H9 (cell line): Measurements from ENCODE around the gene RRAS. TPM values are rescaled to one million over a fixed set of nuclear protein-coding genes. Genes with fewer than 3 reads are reported as not detected.

Experiments
- DNase-seq: peaks from one replicate; pipeline ENCODE4 v3.0.0-alpha.2; 2017
- H2AFZ ChIP-seq: one replicate; pipeline ENCODE4 v1.6.1; 2013; ENCODE audit warnings: mild to moderate bottlenecking, low read length, control low read depth, moderate library complexity
- H2AK5ac ChIP-seq: 2 replicates; pipeline ENCODE4 v1.6.1; 2013; ENCODE audit warnings: low read length, control low read depth, mixed read lengths; ENCODE audit not compliant: insufficient read length
- H2BK120ac ChIP-seq: one replicate; pipeline ENCODE4 v1.6.1; 2013; ENCODE audit warnings: low read depth, mild to moderate bottlenecking, low read length, control low read depth, inconsistent platforms; ENCODE audit not compliant: poor library complexity, severe bottlenecking
- H2BK12ac ChIP-seq: 2 replicates; pipeline ENCODE4 v1.6.1; 2013; ENCODE audit warnings: low read length, control low read depth, mixed read lengths, low read depth; ENCODE audit not compliant: insufficient read length
- H2BK15ac ChIP-seq: 2 replicates; pipeline ENCODE4 v1.6.1; 2013; ENCODE audit warnings: low read depth, low read length, control low read depth
- H2BK20ac ChIP-seq: one replicate; pipeline ENCODE4 v1.6.1; 2013; ENCODE audit warnings: low read depth, mild to moderate bottlenecking, low read length, control low read depth, inconsistent platforms; ENCODE audit not compliant: poor library complexity, severe bottlenecking
- H2BK5ac ChIP-seq: 2 replicates; pipeline ENCODE4 v1.6.1; 2013; ENCODE audit warnings: low read length, control low read depth, mixed read lengths; ENCODE audit not compliant: insufficient read length
- H3K14ac ChIP-seq: 2 replicates; pipeline ENCODE4 v1.6.1; 2013; ENCODE audit warnings: low read length, control low read depth; ENCODE audit not compliant: insufficient read depth
- H3K18ac ChIP-seq: 2 replicates; pipeline ENCODE4 v1.6.1; 2013; ENCODE audit warnings: low read depth, mild to moderate bottlenecking, mixed read lengths, low read length, control low read depth; ENCODE audit not compliant: insufficient read length
- H3K23ac ChIP-seq: 2 replicates; pipeline ENCODE4 v1.6.1; 2013; ENCODE audit warnings: low read length, control low read depth, mixed read lengths, low read depth; ENCODE audit not compliant: insufficient read length
- H3K23me2 ChIP-seq: 2 replicates; pipeline ENCODE4 v1.6.1; 2013; ENCODE audit warnings: low read depth, mild to moderate bottlenecking, mixed read lengths, low read length, control low read depth; ENCODE audit not compliant: insufficient read length, poor library complexity, severe bottlenecking
- H3K27ac ChIP-seq: 2 replicates; pipeline ENCODE4 v1.5.1; 2013; ENCODE audit warnings: low read length, control low read depth, mixed read lengths, low read depth; ENCODE audit not compliant: insufficient read length
- H3K27me3 ChIP-seq: 2 replicates; pipeline ENCODE4 v1.6.1; 2013; ENCODE audit warnings: low read length, control low read depth, inconsistent platforms; ENCODE audit not compliant: insufficient read depth
- H3K4ac ChIP-seq: 2 replicates; pipeline ENCODE4 v1.6.1; 2013; ENCODE audit warnings: low read depth, mild to moderate bottlenecking, control low read depth, inconsistent platforms, low read length, moderate library complexity
- H3K4me1 ChIP-seq: 2 replicates; pipeline ENCODE4 v1.6.1; 2013; ENCODE audit warnings: low read length, control low read depth, inconsistent platforms; ENCODE audit not compliant: insufficient read depth
- H3K4me2 ChIP-seq: 2 replicates; pipeline ENCODE4 v1.6.1; 2013; ENCODE audit warnings: low read length, control low read depth, mixed read lengths; ENCODE audit not compliant: insufficient read length, insufficient read depth
- H3K56ac ChIP-seq: 2 replicates; pipeline ENCODE4 v1.6.1; 2013; ENCODE audit warnings: low read depth, mild to moderate bottlenecking, mixed read lengths, low read length, control low read depth; ENCODE audit not compliant: insufficient read length
- H3K79me1 ChIP-seq: 2 replicates; pipeline ENCODE4 v1.6.1; 2013; ENCODE audit warnings: low read depth, mild to moderate bottlenecking, moderate library complexity, low read length, control low read depth, inconsistent platforms; ENCODE audit not compliant: insufficient read depth, poor library complexity, severe bottlenecking
- H3K79me2 ChIP-seq: 2 replicates; pipeline ENCODE4 v1.6.1; 2013; ENCODE audit warnings: low read length, control low read depth, inconsistent platforms; ENCODE audit not compliant: insufficient read depth
- H3K9ac ChIP-seq: 2 replicates; pipeline ENCODE4 v1.6.1; 2013; ENCODE audit warnings: low read length, control low read depth, mixed read lengths; ENCODE audit not compliant: insufficient read length; ENCODE audit errors: extremely low read depth
- H3K9me3 ChIP-seq: one replicate; pipeline ENCODE4 v1.6.1; 2013; ENCODE audit warnings: low read depth, low read length, inconsistent platforms; ENCODE audit not compliant: control insufficient read depth
- H3T11ph ChIP-seq: one replicate; pipeline ENCODE4 v1.6.1; 2013; ENCODE audit warnings: mild to moderate bottlenecking, low read length, control low read depth, inconsistent platforms
- H4K20me1 ChIP-seq: one replicate; pipeline ENCODE4 v1.6.1; 2013; ENCODE audit not compliant: control insufficient read depth, insufficient read length, insufficient read depth
- H4K5ac ChIP-seq: 2 replicates; pipeline ENCODE4 v1.6.1; 2013; ENCODE audit warnings: low read depth, mild to moderate bottlenecking, mixed read lengths, low read length, control low read depth; ENCODE audit not compliant: insufficient read length
- H4K8ac ChIP-seq: replicated peaks from 2 replicates; pipeline ENCODE4 v1.6.1; 2013; ENCODE audit warnings: low read length, control low read depth, mixed read lengths, low read depth; ENCODE audit not compliant: insufficient read length
- H4K91ac ChIP-seq: 2 replicates; pipeline ENCODE4 v1.6.1; 2013; ENCODE audit warnings: low read depth, mild to moderate bottlenecking, moderate library complexity, mixed read lengths, low read length, control low read depth; ENCODE audit not compliant: insufficient read length
- H3K27ac Mint-ChIP-seq, 3 experiments: 2 replicates in 2 of 3; 3 replicates in 1 of 3; pipeline ENCODE4 v1.8.0; 2020 to 2021; ENCODE audit warnings: mixed read lengths in 3 of 3, mild to moderate bottlenecking in 1 of 3, moderate library complexity in 1 of 3
- H3K27me3 Mint-ChIP-seq: 2 replicates; pipeline ENCODE4 v1.8.0; 2021; ENCODE audit warnings: low read depth, mild to moderate bottlenecking, moderate library complexity, mixed read lengths
- H3K36me3 Mint-ChIP-seq, 3 experiments: 2 replicates in 2 of 3; 3 replicates in 1 of 3; pipeline ENCODE4 v1.8.0; 2020 to 2021; ENCODE audit warnings: low read depth in 3 of 3, mixed read lengths in 3 of 3; ENCODE audit not compliant: insufficient read depth in 1 of 3
- H3K4me1 Mint-ChIP-seq, 2 experiments: 2 replicates each; pipeline ENCODE4 v1.8.0; 2020; ENCODE audit warnings: mixed read lengths in 2 of 2
- H3K4me3 Mint-ChIP-seq, 2 experiments: 2 replicates in 1 of 2; 3 replicates in 1 of 2; pipeline ENCODE4 v1.8.0; 2020 to 2021; ENCODE audit warnings: mild to moderate bottlenecking in 2 of 2, mixed read lengths in 2 of 2, moderate library complexity in 1 of 2
- H3K9me3 Mint-ChIP-seq, 2 experiments: 2 replicates in 1 of 2; 3 replicates in 1 of 2; pipeline ENCODE4 v1.8.0; 2020; ENCODE audit warnings: mild to moderate bottlenecking in 2 of 2, mixed read lengths in 2 of 2, moderate library complexity in 1 of 2
- CTCF ChIP-seq: fragments of 200-600 bp; sonication (generic); conservative IDR thresholded peaks from 3 replicates; pipeline ENCODE4 v1.8.0; 2021; ENCODE audit warnings: antibody characterized with exemption, mild to moderate bottlenecking
- WGBS: extraction: QIAGEN DNeasy Blood & Tissue Kit; methylation state at CpG from one replicate; pipeline ENCODE4 v1.1.7; 2013; ENCODE audit warnings: missing lambda C conversion rate, low lambda C conversion rate, mixed read lengths; ENCODE audit not compliant: insufficient read length; ENCODE audit errors: extremely low coverage; 5-methylcytosine and 5-hydroxymethylcytosine counted together
- total RNA-seq: library from RNA; stranded (reverse); gene quantifications from 2 replicates; pipeline ENCODE4 v1.2.1, GENCODE V29; 2021

RRAS gene
- total RNA-seq, 1 experiment from 2014 or later: 9.9 TPM

- WGBS: no CpG with 5 or more reads among the region's 12 CpGs
- H3K23me2 ChIP-seq: peaks cover 19% of the 10 kb centered on the region
- H3T11ph ChIP-seq: no peak overlapping the region
- no peak overlapping the region for H2AFZ ChIP-seq
- H3K27ac Mint-ChIP-seq: peak overlapping the region in 1 of 3 experiments; percentile 80; a peak in 2 of 7 replicates
- no peak overlapping the region for H2BK120ac ChIP-seq
- H4K20me1 ChIP-seq: no peaks in the 10 kb centered on the region
- H2BK20ac ChIP-seq: no peak overlapping the region
- TF ChIP-seq CTCF: no peak
- no peaks in the 10 kb centered on the region for H3K79me2 ChIP-seq
- no peaks in the 10 kb centered on the region for H3K79me1 ChIP-seq
- H2BK5ac ChIP-seq: no peak overlapping the region
- no peak overlapping the region; a peak in 1 of 5 replicates for H3K4me3 Mint-ChIP-seq
- H3K4me1 ChIP-seq: peaks cover 10% of the 10 kb centered on the region; the same call in 1 of the 2 replicates
- no peaks in the 10 kb centered on the region for H3K27me3 ChIP-seq
- peaks cover 0 to 3% of the 10 kb centered on the region in 2 experiments; a peak in 2 of 5 replicates for H3K9me3 Mint-ChIP-seq
- no peak overlapping the region for H3K14ac ChIP-seq
- no peak overlapping the region for H4K91ac ChIP-seq
- H4K8ac ChIP-seq: no peak overlapping the region
- H3K4me1 Mint-ChIP-seq: peaks cover 28 to 52% of the 10 kb centered on the region in 2 experiments
- H2BK15ac ChIP-seq: no peak overlapping the region
- no peak for DNase-seq
- H3K4ac ChIP-seq: no peak overlapping the region
- H3K4me2 ChIP-seq: no peak overlapping the region
- H3K36me3 Mint-ChIP-seq: peaks cover 35 to 65% (median 49%) of the 10 kb centered on the region in 3 experiments
- H2AK5ac ChIP-seq: no peak overlapping the region
- H2BK12ac ChIP-seq: no peak overlapping the region
- H3K18ac ChIP-seq: no peak overlapping the region
- no peaks in the 10 kb centered on the region for H3K9me3 ChIP-seq
- H3K27ac ChIP-seq: no peak overlapping the region
- no peak overlapping the region for H3K23ac ChIP-seq
- H3K9ac ChIP-seq: no peak overlapping the region
- H3K56ac ChIP-seq: no peak overlapping the region
- H3K27me3 Mint-ChIP-seq: no peaks in the 10 kb centered on the region; the same call in 1 of the 2 replicates
- no peak overlapping the region for H4K5ac ChIP-seq
Observed at GRCh38 chr19:49687150-49687549, 47.2 kb upstream of the RRAS start.
